Measurements from ENCODE around the gene UBE2D2. TPM values are rescaled to one million over a fixed set of nuclear protein-coding genes. Genes with fewer than 3 reads are reported as not detected.
"Not testable (repeated sequence)": the region's sequence is repeated elsewhere in the genome, so short reads cannot be mapped to it uniquely, and the experiment has no call there.

Gene UBE2D2
- total RNA-seq (2012; rRNA removed) = 57.0 and 60.7 TPM in 2 replicates

GRCh38 chr5:139560752-139561654 is at the start of gene UBE2D2:
TSS of gene UBE2D2 (plus strand) at chr5:139561339. CDS start at chr5:139561792, 453 bp downstream.
- Histone ChIP-seq H3K36me3 (ENCODE audit: insufficient read depth, low read length) (peaks cover 5% of the 10 kb centered on the region), H3K4me1 (ENCODE audit: control insufficient read depth, insufficient read depth, low read length) (peaks cover 26% of the 10 kb centered on the region), H3K27me3 (ENCODE audit: control insufficient read depth, insufficient read depth, low read length) (no peaks in the 10 kb centered on the region), H3K9ac (ENCODE audit: low read depth, low read length) (peak within 1 kb of the TSS; percentile 95), H3K9me3 (replicated peaks; ENCODE audit: low read length) (no peaks in the 10 kb centered on the region), H3K4me2 (ENCODE audit: low read length) (peak within 1 kb of the TSS; percentile 93), H3K4me3 (ENCODE audit: low read length) (peak within 1 kb of the TSS; percentile 91)

DNA sequence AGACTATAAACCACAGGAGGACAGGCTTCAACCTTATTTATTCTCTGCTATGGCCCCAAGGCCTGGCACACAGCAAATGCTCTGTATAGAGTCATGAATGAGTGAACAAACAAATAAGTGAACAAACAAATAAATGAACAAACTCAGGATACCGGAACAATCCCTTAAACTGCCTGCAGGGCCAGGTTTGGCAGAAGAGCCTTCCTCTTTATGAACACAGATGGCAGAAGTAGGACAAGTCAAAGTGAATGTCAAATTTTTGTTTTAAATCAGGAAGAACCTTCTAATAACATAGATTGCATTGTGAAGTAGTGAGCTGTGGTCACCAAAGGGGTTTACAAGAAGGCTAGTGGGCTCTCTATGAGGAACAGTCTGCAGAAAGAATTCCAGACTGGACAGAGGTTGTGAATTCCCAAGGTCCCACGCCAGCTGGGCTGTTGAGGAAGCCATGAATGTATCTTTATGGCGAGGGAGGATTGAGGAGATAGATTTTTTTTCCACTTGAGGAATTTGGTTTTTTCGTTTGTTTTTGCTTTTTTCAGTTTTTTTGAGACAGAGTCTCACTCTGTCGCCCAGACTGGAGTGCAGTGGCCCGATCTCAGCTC is 48.3 kb upstream of the UBE2D2 start:
- Histone ChIP-seq H3K27me3 (ENCODE audit: control insufficient read depth, insufficient read depth, low read length) (no peaks in the 10 kb centered on the region), H3K36me3 (ENCODE audit: insufficient read depth, low read length) (no peaks in the 10 kb centered on the region), H3K9me3 (replicated peaks; ENCODE audit: low read length) (no peaks in the 10 kb centered on the region), H3K4me3 (ENCODE audit: low read length) (no peak overlapping the region), H3K9ac (ENCODE audit: low read depth, low read length) (no peak overlapping the region), H3K4me1 (ENCODE audit: control insufficient read depth, insufficient read depth, low read length) (peaks cover 4% of the 10 kb centered on the region), H3K4me2 (ENCODE audit: low read length) (no peak overlapping the region)

DNA sequence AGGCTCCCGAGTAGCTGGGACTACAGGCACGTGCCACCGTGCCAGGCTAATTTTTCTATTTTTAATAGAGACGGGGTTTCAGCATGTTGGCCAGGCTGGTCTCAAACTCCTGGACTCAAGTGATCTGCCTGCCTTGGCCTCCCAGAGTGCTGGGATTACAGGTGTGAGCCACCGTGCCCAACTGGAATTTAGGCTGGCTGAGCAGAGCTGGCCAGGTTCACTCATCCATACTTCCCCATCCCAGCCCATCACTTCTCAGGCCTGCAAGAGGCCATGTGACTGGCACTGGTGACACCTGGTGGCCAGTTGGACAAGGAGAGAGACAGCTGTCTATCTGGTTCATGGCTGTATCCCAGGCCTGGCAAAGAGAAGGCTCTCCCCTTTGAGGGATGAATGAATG is 47.7 kb upstream of the UBE2D2 start:
- not testable (repeated sequence) for H3K4me2 ChIP-seq (ENCODE audit: low read length); H3K9ac ChIP-seq (ENCODE audit: low read depth, low read length); H3K27me3 ChIP-seq (ENCODE audit: control insufficient read depth, insufficient read depth, low read length); H3K4me1 ChIP-seq (ENCODE audit: control insufficient read depth, insufficient read depth, low read length); H3K9me3 ChIP-seq (replicated peaks; ENCODE audit: low read length); H3K36me3 ChIP-seq (ENCODE audit: insufficient read depth, low read length); H3K4me3 ChIP-seq (ENCODE audit: low read length)

DNA sequence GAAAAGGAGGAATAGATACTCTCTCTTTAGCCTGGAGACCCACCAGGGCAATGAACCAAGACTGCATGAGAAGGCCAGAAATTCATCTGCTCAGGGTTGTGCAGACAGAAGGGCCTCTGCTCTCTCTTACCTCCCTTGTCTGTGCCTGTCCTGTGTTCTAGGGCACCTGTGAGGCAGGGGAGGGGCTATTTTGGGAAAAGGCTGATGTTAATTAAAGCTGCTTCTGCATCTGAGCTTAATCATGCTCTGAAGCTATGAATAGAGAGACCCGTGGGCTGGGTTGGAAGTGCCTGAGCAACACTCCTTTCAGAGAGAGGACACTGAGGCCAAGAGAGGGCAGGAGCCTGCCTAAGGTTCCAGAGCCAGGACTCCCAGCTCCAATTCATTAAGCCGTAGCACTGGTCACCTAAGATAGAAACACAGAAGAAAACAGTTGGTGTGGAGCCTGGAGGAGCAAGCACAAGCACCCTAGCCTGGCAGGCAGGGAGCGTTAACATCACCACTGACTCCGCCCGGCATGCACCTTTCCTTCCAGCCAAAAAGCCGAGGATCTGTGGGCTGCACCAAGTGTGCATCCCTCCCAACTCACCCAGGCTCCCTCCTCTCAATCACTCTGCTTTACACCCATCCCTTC is 47.2 kb upstream of the UBE2D2 start:
- H3K4me3 ChIP-seq (ENCODE audit: low read length) = no peak overlapping the region
- H3K27me3 ChIP-seq (ENCODE audit: control insufficient read depth, insufficient read depth, low read length) = no peaks in the 10 kb centered on the region
- H3K9ac ChIP-seq (ENCODE audit: low read depth, low read length) = no peak overlapping the region
- H3K4me2 ChIP-seq (ENCODE audit: low read length) = no peak overlapping the region
- no peaks in the 10 kb centered on the region for H3K9me3 ChIP-seq (replicated peaks; ENCODE audit: low read length)
- H3K36me3 ChIP-seq (ENCODE audit: insufficient read depth, low read length) = no peaks in the 10 kb centered on the region
- peaks cover 4% of the 10 kb centered on the region for H3K4me1 ChIP-seq (ENCODE audit: control insufficient read depth, insufficient read depth, low read length)

DNA sequence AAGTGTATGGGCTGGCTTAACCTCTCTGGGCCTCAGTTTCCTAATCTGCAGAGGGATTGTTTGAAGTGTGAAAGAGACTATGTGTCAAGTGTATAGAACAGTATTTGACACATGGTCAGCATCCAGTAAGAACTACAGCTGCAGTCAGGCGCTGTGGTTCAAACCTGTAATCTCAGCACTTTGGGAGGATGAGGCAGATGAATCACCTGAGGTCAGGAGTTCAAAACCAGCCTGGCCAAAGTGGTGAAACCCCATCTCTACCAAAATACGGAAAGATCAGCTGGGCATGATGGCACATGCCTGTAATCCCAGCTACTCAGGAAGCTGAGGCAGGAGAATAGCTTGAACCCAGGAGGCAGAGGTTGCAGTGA is 46.7 kb upstream of the UBE2D2 start:
- H3K27me3 ChIP-seq (ENCODE audit: control insufficient read depth, insufficient read depth, low read length) = no peaks in the 10 kb centered on the region
- H3K4me1 ChIP-seq (ENCODE audit: control insufficient read depth, insufficient read depth, low read length) = peaks cover 4% of the 10 kb centered on the region
- H3K4me2 ChIP-seq (ENCODE audit: low read length) = no peak overlapping the region
- no peaks in the 10 kb centered on the region for H3K9me3 ChIP-seq (replicated peaks; ENCODE audit: low read length)
- H3K4me3 ChIP-seq (ENCODE audit: low read length) = no peak overlapping the region
- no peaks in the 10 kb centered on the region for H3K36me3 ChIP-seq (ENCODE audit: insufficient read depth, low read length)
- H3K9ac ChIP-seq (ENCODE audit: low read depth, low read length) = no peak overlapping the region

DNA sequence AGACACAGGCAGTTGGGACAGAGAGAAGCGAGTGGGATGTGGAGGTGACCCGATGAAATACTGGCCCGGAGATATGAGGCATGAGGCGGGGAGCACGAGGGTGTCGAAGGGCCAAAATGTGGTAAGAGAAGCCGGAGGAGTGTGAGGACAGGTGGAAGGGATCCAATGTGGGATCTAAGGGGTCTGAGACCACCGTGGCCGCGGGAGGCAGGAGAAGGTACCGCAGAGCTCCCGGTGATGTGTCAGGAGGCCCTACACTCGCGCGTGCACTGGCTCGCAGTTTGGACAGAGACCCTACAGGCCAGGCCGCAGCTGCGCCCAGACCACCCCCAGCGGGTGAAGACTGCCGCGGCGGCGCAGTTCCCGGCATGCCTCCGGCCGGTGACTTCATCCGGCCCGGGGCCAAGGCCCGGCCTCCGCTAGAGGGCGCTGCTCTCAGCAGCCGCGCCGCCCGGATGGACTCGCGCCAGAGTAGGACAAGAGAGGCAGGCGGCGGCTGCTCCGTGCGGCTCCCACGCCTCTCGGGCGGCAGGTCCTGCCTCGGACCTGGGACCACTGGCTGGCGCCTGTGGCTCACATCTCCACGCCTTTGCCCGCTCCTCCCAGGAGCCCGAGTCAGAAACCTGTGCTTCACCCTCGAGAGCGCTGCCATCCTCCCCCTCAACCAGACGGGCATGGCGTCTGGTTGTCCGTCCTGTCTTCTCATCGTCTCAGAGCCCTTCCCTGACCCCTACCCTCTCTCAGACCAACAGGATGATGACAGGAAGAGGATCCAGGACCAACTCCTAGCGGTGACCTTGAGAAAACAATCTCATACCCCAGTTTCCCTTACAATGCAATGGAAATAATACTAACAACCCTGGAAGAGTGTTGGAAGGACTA is 43.2 kb upstream of the UBE2D2 start:
- H3K4me3 ChIP-seq (ENCODE audit: low read length) = peak overlapping the region; percentile 80
- no peaks in the 10 kb centered on the region for H3K27me3 ChIP-seq (ENCODE audit: control insufficient read depth, insufficient read depth, low read length)
- peak overlapping the region; percentile 99 for H3K4me2 ChIP-seq (ENCODE audit: low read length)
- peaks cover 4% of the 10 kb centered on the region for H3K4me1 ChIP-seq (ENCODE audit: control insufficient read depth, insufficient read depth, low read length)
- H3K9ac ChIP-seq (ENCODE audit: low read depth, low read length) = peak overlapping the region; percentile 89
- no peaks in the 10 kb centered on the region for H3K36me3 ChIP-seq (ENCODE audit: insufficient read depth, low read length)
- no peaks in the 10 kb centered on the region for H3K9me3 ChIP-seq (replicated peaks; ENCODE audit: low read length)

DNA sequence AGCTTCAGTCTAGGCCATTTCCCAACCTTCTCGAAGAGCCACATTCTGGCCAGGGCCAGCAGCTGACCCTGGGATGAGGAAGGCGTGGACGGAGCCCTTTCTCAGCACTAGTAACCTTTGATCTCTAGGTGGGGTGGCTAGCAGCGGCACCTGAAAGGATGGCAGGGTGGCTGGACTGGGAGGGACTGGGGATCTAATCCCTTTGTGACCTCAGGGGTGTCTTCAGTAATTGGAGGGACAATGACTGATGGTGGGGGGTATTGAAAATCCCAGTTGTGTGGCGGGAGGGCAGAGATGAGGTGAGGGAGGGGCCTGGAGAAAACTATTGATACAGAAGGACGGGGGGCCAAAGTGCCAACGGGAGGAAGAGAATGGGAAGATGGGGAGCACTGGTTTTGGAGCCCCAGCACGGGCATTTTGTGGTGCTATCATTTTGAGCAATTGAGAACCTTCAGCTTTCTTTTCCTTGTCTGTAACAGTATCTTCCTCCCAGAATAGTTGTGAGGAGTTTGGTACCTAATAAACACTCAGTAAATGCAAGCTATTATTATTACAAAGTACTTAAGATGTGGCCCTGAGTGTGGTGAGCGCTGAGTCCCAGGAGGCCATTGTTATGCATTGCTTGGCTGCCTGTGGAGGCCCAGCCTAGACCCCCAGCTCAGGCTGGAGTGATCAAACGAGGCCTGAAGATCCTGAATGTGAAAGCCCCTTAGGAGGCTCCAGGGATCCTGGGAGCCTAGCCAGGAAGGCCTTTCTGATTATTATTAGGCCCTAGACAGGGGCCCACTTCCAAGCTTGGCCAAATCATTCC is 37.3 kb upstream of the UBE2D2 start:
- Histone ChIP-seq H3K36me3 (ENCODE audit: insufficient read depth, low read length) (no peaks in the 10 kb centered on the region), H3K27me3 (ENCODE audit: control insufficient read depth, insufficient read depth, low read length) (no peaks in the 10 kb centered on the region), H3K9ac (ENCODE audit: low read depth, low read length) (no peak overlapping the region), H3K4me1 (ENCODE audit: control insufficient read depth, insufficient read depth, low read length) (no peaks in the 10 kb centered on the region), H3K4me2 (ENCODE audit: low read length) (no peak overlapping the region), H3K4me3 (ENCODE audit: low read length) (no peak overlapping the region), H3K9me3 (replicated peaks; ENCODE audit: low read length) (no peaks in the 10 kb centered on the region)

GRCh38 chr5:139524446-139524845 is 36.7 kb upstream of the UBE2D2 start:
- Histone ChIP-seq H3K27me3 (ENCODE audit: control insufficient read depth, insufficient read depth, low read length) (no peaks in the 10 kb centered on the region), H3K36me3 (ENCODE audit: insufficient read depth, low read length) (no peaks in the 10 kb centered on the region), H3K4me2 (ENCODE audit: low read length) (no peak overlapping the region), H3K4me1 (ENCODE audit: control insufficient read depth, insufficient read depth, low read length) (no peaks in the 10 kb centered on the region), H3K4me3 (ENCODE audit: low read length) (no peak overlapping the region), H3K9me3 (replicated peaks; ENCODE audit: low read length) (no peaks in the 10 kb centered on the region), H3K9ac (ENCODE audit: low read depth, low read length) (no peak overlapping the region)

DNA sequence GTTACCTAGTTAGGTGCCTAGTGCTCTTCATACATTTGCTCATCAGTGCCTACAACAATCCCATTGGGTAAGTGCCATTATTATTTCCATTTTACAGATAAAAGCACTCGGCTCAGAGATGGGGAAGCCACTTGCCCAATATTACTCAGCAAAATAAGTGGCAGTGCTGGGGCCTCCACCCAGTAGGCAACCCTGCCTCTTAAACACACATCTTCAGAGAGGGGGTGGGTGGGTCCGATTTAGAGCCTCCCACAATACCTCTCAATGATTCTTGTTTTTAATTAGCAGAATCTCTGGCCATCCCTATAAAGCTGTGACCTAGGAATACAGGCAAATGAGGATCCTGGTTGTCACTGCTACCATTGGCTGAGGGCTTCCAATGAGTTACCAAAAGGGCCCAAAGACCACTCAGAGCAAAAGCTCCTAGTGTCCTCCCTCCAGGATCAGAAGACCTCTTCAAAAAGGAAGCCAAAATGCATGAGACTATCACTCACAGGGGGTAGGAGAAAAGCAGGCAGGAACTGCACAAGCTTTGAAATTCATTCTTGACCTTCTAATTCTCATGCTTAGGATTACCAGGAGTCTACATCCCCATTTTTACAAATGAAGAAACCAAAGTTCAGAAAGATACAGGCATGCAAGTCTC is 36.1 kb upstream of the UBE2D2 start:
- Histone ChIP-seq H3K27me3 (ENCODE audit: control insufficient read depth, insufficient read depth, low read length) (no peaks in the 10 kb centered on the region), H3K4me1 (ENCODE audit: control insufficient read depth, insufficient read depth, low read length) (no peaks in the 10 kb centered on the region), H3K9ac (ENCODE audit: low read depth, low read length) (no peak overlapping the region), H3K9me3 (replicated peaks; ENCODE audit: low read length) (no peaks in the 10 kb centered on the region), H3K4me3 (ENCODE audit: low read length) (no peak overlapping the region), H3K4me2 (ENCODE audit: low read length) (no peak overlapping the region), H3K36me3 (ENCODE audit: insufficient read depth, low read length) (no peaks in the 10 kb centered on the region)

DNA sequence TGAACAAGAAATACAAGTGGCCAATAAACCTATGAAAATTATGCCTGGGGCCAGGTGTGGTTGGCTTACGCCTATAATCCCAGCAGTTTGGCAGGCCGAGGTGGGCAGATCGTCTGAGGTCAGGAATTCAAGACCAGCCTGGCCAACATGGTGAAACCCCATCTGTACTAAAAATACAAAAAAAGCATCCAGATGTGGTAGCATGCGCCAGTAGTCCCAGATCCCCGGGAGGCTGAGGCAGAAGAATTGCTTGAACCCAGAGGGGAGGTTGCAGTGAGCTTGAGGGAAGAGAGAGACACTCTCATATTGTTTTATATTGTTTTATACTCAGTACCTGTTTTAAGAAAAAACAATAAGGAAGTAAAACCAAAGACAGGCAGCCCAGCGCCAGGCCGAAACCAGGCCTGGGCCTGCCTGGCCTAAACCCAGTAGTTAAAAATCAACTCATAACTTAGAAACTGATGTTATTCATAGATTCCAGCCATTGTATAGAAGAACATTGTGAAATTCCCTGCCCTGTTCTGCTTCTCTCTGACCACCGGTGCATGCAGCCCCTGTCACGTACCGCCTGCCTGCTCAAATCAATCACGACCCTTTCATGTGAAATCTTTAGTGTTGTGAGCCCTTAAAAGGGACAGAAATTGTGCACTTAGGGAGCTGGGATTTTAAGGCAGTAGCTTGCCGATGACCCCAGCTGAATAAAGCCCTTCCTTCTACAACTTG is 35.4 kb upstream of the UBE2D2 start:
- H3K4me1 ChIP-seq (ENCODE audit: control insufficient read depth, insufficient read depth, low read length); H3K4me2 ChIP-seq (ENCODE audit: low read length); H3K36me3 ChIP-seq (ENCODE audit: insufficient read depth, low read length); H3K9ac ChIP-seq (ENCODE audit: low read depth, low read length); H3K27me3 ChIP-seq (ENCODE audit: control insufficient read depth, insufficient read depth, low read length); H3K9me3 ChIP-seq (replicated peaks; ENCODE audit: low read length); H3K4me3 ChIP-seq (ENCODE audit: low read length): not testable (repeated sequence)
